Measurements from ENCODE around the gene TBL2.

GRCh38 chr7:73612598-73613269 lies 34.4 kb upstream of the TBL2 start:
- no peak for TF ChIP-seq YY1 (IDR thresholded peaks at IDR 0.05; ENCODE audit: insufficient read depth, insufficient read length)
- TF ChIP-seq ZNF274 (IDR thresholded peaks at IDR 0.05; ENCODE audit: low read depth, low read length): no peak
